Mucosa of descending colon (tissue), 3 donors: Measurements from ENCODE around the gene DNALI1. TPM values are rescaled to one million over a fixed set of nuclear protein-coding genes. Genes with fewer than 3 reads are reported as not detected.

Experiments
- ATAC-seq: fragments of 200-7000 bp; cut with Tn5 transposase; one replicate; pipeline ENCODE4 v1.9.1; 2020; ENCODE audit warnings: mild to moderate bottlenecking, moderate library complexity
- DNase-seq, 3 donors: peaks; one replicate each; pipeline ENCODE4 v3.0.0-alpha.2; 2020
- H3K36me3 ChIP-seq: fragments of 200-600 bp; one replicate; pipeline ENCODE4 v1.8.0; 2021; ENCODE audit warnings: low read depth, mild to moderate bottlenecking
- H3K4me1 ChIP-seq: fragments of 200-600 bp; one replicate; pipeline ENCODE4 v1.8.0; 2021; ENCODE audit warnings: low read depth, mild to moderate bottlenecking
- H3K4me3 ChIP-seq: fragments of 200-600 bp; one replicate; pipeline ENCODE4 v1.8.0; 2021; ENCODE audit warnings: mild to moderate bottlenecking
- H3K9me3 ChIP-seq: fragments of 200-600 bp; one replicate; pipeline ENCODE4 v1.8.0; 2021; ENCODE audit warnings: mild to moderate bottlenecking
- intact Hi-C, 2 donors: fragments of 100-400 bp; cut with DNase I in 1 of 2; cut with micrococcal nuclease in 1 of 2; formaldehyde crosslinking; loops; one replicate each; pipeline versions ENCODE4 v1.11.0 to v1.11.1; 2022; cut with DNase I, micrococcal nuclease
- total RNA-seq, 3 donors: library from RNA; stranded (reverse); fragmentation: NEBNext Ultra II Directional in 2 of 3; extraction: Animal tissue kit (Norgen Biotek cat#: 25700) in 2 of 3; gene quantifications; one replicate each; pipeline versions ENCODE4 v1.2.1 to v1.2.4, GENCODE V29; 2021 to 2023
- TF ChIP-seq, protein P1 (sequence below): fragments of 200-600 bp; IDR thresholded peaks from one replicate; pipeline ENCODE4 v1.8.0; 2022; ENCODE audit warnings: antibody characterized with exemption, mild to moderate bottlenecking
- donor health status: DM: no; HTN: no; CAD: no; lungs with moderate emphysema.
- donor health status: DM: no; HTN: no; CAD: no.
- donor health status: DM: no; HTN: yes; CAD: no.

DNALI1 gene
- total RNA-seq, 3 donors from 2014 or later, result 3.2 to 9.1 (median 3.6) TPM

DNA sequence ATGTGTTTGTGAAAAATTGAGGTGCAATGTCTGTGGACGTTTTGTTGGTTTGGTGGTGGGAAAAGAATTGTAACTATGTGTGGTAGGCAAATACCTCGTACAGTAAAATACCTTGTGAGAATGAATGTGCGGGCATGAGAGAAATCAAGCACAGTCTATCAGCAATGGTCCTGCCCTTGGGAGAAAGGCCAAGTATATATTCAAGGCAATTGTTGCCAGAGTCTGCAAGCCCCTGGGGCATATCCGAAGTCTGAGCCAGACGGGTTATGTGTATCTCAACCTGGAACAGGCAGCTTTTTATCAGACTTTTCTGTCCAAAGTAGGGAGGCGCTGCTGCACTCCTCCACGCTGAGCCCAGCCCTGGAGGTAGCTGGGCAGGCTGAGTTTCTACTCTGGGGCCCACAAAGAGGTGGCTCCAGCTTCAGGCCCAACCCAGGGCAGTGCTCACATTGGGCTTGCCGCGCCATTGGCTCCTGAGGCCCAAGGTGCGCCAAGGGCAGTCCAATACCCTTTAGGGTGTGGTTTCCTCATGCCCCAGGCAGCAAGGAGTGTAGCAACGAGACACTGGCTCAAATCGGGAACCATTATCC lies 48.4 kb downstream of the DNALI1 start:
- no peaks in the 10 kb centered on the region for H3K4me1 ChIP-seq
- intact Hi-C loops, result loop anchor here (5.0 to 10.0 kb wide), 2 partner anchors 77 to 80 kb away; no protein-coding TSS in a partner anchor
- DNase-seq, result no peak

DNA sequence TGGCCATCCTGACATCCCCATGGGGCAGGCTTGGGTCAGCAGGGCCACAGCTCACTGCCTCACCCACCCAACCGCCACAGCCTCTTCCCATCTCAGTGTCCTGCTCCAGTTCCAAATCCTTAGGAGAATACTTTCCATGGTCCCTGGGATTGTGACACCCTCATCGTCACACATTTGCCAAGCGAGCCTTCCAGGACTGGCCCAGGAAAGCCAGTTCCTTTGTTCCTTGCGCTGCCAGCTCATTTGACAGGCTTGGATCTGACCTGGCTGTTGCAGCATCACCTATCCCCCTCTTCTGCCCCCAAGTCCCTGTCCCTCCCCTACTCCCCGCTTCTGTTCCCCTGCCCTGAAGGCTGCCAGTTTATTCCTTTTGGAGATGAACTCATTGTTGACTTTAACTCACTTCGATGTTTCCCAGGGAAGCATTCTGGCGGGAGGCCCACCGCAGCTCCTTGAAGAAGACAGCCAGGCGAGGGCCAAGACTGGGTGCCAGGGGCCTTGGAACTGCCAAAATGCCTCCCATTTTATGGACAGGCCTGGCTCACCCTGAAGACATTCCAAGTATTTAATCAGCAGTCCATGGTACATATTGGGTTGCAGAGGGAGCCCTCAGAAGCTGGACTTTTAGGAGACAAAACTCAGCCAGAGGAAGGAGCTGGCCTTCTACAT lies 49.2 kb downstream of the DNALI1 start:
- H3K4me1 ChIP-seq, result no peaks in the 10 kb centered on the region
- no peak overlapping the region for H3K4me3 ChIP-seq
- TF ChIP-seq, protein P1, sequence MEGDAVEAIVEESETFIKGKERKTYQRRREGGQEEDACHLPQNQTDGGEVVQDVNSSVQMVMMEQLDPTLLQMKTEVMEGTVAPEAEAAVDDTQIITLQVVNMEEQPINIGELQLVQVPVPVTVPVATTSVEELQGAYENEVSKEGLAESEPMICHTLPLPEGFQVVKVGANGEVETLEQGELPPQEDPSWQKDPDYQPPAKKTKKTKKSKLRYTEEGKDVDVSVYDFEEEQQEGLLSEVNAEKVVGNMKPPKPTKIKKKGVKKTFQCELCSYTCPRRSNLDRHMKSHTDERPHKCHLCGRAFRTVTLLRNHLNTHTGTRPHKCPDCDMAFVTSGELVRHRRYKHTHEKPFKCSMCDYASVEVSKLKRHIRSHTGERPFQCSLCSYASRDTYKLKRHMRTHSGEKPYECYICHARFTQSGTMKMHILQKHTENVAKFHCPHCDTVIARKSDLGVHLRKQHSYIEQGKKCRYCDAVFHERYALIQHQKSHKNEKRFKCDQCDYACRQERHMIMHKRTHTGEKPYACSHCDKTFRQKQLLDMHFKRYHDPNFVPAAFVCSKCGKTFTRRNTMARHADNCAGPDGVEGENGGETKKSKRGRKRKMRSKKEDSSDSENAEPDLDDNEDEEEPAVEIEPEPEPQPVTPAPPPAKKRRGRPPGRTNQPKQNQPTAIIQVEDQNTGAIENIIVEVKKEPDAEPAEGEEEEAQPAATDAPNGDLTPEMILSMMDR, result no peak
- H3K36me3 ChIP-seq, result no peaks in the 10 kb centered on the region
- no peak for DNase-seq
- ATAC-seq, result no peak
- H3K9me3 ChIP-seq, result no peaks in the 10 kb centered on the region
- intact Hi-C loops, result loop anchor here (5.0 to 10.0 kb wide), 2 partner anchors 76 to 79 kb away; no protein-coding TSS in a partner anchor

More for the DNA sequence above, 48.4 kb downstream of the DNALI1 start:
- Histone ChIP-seq H3K4me3 (no peak overlapping the region), H3K9me3 (no peaks in the 10 kb centered on the region), H3K36me3 (no peaks in the 10 kb centered on the region)
- ATAC-seq, result no peak
- TF ChIP-seq, protein P1, result no peak

DNA sequence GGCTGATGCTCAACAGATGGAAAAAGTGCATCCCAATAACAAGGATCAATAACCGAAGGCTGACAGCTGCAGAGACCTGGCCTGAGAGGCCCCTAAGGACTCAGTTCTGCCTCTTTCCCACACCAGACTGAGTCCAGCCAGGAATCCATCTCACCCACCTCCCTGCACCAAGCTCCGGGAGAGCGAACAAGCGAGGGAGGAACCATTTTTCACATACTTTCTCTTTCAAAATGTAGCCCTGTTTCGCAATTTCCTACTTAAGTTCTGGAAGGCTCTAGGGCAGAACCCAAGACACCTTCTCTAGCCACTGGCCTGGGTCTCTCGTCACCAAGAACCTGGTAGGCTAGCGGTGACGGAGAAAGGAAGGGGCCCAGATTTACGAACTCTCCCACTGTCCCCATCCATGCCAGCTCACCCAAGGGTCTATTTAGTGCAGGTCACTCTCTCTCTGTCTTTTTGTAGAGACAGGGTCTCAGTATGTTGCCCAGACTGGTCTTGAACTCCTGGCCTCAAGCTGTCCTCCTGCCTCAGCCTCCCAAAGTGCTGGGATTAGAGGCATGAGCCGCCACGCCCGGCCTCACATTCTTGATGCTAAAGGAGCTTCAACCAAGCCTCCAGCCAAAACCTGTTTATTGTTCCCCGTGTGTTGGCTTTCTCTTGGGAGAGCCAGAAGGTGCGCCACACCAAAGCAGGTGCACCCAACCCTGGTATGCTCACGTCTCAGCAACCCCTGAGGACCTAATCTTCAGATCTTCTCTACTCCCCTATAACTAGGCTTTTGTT lies 49.9 kb downstream of the DNALI1 start:
- no peaks in the 10 kb centered on the region for H3K4me1 ChIP-seq
- TF ChIP-seq, protein P1, result no peak
- H3K4me3 ChIP-seq, result no peak overlapping the region
- no peaks in the 10 kb centered on the region for H3K9me3 ChIP-seq
- no peaks in the 10 kb centered on the region for H3K36me3 ChIP-seq
- no peak for ATAC-seq
- intact Hi-C loops, result loop anchor here (5.0 to 10.0 kb wide), 2 partner anchors 76 to 78 kb away; no protein-coding TSS in a partner anchor
- no peak for DNase-seq

DNA sequence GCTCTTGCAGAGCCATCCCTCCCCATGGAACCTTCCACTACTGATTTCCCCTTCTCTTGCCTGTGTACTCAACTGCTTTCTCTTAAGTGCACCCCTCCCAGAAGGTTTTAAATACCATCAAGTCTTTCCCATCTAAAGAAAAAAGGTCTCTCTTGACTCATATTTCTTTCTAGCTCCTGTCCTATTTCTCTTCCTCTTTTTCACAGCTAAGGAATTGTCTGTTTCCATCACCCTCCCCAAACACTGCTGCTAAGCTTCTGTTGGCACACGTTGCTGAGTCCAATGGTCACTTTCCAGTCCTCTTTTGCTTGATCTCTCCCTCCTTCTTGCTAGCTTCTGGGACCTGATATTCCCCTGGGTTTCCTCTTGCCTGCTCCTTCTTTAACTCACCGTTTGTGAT lies 52.3 kb downstream of the DNALI1 start:
- TF ChIP-seq, protein P1, result no peak
- intact Hi-C loops, result loop anchor here (5.0 to 10.0 kb wide), 2 partner anchors 73 to 76 kb away; no protein-coding TSS in a partner anchor
- DNase-seq, result no peak
- no peak for ATAC-seq
- Histone ChIP-seq H3K4me1 (no peaks in the 10 kb centered on the region), H3K36me3 (no peaks in the 10 kb centered on the region), H3K9me3 (no peaks in the 10 kb centered on the region), H3K4me3 (no peak overlapping the region)

DNA sequence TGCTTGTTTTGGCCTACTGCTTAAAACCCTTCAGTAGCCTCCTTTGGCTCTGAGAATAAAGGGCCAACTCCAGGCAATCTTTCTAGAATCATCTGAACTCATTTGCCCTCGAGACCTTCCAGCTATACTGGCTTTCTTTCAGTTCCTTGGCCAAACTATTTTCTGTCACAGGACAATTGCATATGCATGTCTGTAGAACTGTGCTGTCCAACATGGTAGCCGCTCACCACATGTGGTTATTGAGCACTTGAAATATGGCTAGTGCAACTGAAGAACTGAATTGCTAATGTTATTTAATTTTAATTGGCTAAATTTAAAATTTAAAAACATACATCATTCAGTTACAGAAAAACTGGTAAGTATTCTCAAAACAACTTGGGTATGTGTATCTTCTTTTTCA lies 53.3 kb downstream of the DNALI1 start:
- no peak overlapping the region for H3K4me3 ChIP-seq
- H3K4me1 ChIP-seq, result no peaks in the 10 kb centered on the region
- H3K9me3 ChIP-seq, result no peaks in the 10 kb centered on the region
- no peak for DNase-seq
- no peaks in the 10 kb centered on the region for H3K36me3 ChIP-seq
- no peak for ATAC-seq
- intact Hi-C loops, result loop anchor here (5.0 to 10.0 kb wide), 2 partner anchors 72 to 75 kb away; no protein-coding TSS in a partner anchor
- TF ChIP-seq, protein P1, result no peak
